ENCODE results near the gene TMEM125.

- TF ChIP-seq CTCF (IDR thresholded peaks at IDR 0.05), result no peak
- TF ChIP-seq POLR2A (IDR thresholded peaks at IDR 0.05), result no peak
- no peak for TF ChIP-seq POLR2AphosphoS5 (IDR thresholded peaks at IDR 0.05)
- no peak for TF ChIP-seq EP300 (IDR thresholded peaks at IDR 0.05)
These were observed 44.5 kb downstream of the TMEM125 start for GRCh38 chr1:43314233-43314632.
